NCI-H748 (cell line): ENCODE data around the gene SBNO2.
A peak's percentile ranks its signal among the peaks of the same experiment; 100 is the strongest.

Experiments
- DNase-seq: peaks from one replicate; lab custom pipeline; 2025; ENCODE audit not compliant: unreplicated experiment; lab: John Stamatoyannopoulos, UW

Gene SBNO2

DNA sequence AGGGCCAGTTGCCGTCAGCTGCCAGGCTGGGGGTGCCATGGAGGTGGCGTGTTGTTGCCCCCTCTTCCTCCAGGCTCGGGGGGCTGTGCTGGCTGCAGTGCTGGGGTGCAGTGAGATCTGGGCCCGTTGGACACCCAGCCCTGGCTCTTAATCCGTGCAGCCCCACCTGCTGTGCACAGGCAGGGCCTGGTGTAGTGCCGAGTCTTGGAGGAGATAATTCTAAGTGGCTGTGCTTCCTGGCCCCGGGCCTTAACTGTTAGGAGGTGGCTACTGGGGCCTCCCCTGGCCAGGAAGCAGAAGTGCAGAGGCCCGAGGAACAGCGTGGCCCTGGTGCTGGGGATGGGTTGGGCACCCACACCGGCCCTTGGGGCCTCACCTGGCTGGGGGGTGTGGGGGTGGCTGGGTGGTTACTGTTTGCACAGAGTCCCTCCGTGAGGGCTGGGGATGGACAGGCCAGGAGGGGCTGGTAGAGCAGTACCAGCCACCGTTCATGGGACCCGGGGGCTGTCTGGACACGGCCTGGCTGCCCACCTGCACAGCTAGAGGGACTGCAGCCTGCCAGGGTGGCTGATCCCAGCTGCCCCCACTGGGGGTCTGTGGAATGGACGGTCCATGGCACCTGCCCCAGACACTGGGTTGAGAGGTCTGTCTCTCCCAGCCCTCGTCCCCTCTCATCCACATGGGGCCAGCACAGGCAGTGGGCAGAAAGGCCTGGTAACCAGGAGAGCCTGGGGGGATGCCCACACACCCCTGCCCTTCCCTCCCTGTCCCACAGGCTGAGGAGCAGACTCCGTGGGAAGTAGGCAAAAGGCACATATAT lies 67.0 kb downstream of the SBNO2 start:
- DNase-seq: no peak

DNA sequence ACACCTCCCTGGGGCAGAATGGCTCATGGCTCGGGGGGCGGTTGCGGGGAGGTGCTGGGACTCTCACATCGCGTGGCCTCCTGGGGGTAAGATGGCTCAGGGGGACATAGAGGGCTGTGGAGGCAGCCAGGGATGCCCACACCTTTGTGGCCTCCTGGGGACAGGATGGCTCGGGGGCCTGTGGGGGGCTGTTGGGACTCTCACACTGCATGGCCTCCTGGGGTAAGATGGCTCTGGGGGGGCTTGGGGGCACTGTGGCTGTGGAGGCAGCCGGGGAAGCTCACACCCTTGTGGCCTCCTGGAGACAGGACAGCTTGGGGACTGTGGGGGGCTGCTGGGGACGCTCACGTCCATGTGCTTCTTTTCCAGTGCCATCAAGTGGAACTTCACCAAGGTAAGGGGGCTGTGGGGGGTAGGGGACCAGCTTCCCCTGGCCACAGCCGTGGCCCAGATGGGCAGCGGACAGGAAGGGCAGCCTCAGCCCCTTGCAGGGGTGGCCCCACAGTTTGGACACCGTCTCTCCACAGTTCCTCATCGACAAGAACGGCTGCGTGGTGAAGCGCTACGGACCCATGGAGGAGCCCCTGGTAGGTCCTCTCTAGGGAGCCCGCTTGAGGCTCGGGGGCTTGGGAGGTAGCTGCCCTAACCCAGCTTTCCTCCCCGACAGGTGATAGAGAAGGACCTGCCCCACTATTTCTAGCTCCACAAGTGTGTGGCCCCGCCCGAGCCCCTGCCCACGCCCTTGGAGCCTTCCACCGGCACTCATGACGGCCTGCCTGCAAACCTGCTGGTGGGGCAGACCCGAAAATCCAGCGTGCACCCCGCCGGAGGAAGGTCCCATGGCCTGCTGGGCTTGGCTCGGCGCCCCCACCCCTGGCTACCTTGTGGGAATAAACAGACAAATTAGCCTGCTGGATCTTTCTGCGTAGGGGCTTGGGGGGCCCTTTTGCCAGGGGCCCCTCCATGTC lies 67.9 kb downstream of the SBNO2 start:
- DNase-seq: no peak

DNA sequence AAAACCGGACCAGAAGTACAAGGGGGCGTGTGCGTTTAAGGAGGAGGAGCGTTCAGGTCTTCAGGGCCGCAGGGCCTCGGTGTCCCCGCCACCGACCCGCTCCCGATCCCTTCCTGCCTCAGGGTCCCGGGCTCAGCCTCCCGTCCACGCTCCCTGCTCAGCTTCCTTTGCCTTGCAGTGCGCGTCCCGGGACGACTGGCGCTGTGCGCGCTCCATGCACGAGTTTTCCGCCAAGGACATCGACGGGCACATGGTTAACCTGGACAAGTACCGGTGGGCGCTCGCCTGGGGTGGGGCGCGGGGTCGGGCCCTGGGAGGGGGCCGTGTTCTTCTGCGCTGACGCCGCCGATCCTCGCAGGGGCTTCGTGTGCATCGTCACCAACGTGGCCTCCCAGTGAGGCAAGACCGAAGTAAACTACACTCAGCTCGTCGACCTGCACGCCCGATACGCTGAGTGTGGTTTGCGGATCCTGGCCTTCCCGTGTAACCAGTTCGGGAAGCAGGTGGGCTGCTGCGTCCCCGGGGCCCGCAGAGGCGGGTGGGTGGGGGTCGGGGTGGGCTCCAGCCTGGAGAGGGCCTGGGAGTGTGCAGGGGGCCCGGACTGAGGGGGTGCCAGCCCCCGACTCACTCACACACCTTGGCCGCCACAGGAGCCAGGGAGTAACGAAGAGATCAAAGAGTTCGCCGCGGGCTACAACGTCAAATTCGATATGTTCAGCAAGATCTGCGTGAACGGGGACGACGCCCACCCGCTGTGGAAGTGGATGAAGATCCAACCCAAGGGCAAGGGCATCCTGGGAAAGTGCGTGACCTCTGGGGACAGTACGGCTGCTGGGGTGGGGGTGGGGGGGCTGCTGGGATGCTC lies 68.8 kb downstream of the SBNO2 start:
- peak; percentile 37 for DNase-seq

GRCh38 chr19:1104311-1105007 lies 69.6 kb downstream of the SBNO2 start:
- DNase-seq: peak; percentile 71

- DNase-seq: peak; percentile 97
Observed at GRCh38 chr19:1103708-1104310, 70.3 kb downstream of the SBNO2 start, which contains the start of gene GPX4. Gene GPX4, plus strand, starts transcription at chr19:1103994. Its CDS starts 50 bp downstream, at chr19:1104044.

DNA sequence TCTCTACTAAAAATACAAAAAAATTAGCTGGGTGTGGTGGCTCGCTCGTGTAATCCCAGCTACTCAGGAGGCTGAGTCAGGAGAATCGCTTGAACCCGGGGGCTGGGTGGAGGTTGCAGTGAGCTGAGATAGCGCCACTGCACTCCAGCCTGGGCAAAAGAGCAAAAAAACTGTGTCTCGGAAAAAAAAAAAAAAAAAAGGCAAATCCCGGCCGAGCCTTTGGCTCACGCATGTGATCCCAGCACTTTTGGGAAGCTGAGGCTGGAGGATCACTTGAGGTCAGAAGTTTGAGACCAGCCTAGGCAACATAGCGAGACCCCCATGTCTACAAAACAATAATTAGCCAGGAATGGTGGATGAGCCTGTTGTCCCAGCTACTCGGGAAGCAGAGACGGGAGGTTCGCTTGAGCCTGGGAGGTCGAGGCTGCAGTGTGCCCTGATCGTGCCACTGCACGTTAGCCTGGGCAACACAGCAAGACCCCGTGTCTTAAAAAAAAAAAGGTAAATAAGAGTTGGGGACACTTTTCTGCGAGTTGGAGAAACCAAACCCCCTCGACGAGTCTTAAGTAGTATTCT lies 70.8 kb downstream of the SBNO2 start:
- DNase-seq: no peak

DNA sequence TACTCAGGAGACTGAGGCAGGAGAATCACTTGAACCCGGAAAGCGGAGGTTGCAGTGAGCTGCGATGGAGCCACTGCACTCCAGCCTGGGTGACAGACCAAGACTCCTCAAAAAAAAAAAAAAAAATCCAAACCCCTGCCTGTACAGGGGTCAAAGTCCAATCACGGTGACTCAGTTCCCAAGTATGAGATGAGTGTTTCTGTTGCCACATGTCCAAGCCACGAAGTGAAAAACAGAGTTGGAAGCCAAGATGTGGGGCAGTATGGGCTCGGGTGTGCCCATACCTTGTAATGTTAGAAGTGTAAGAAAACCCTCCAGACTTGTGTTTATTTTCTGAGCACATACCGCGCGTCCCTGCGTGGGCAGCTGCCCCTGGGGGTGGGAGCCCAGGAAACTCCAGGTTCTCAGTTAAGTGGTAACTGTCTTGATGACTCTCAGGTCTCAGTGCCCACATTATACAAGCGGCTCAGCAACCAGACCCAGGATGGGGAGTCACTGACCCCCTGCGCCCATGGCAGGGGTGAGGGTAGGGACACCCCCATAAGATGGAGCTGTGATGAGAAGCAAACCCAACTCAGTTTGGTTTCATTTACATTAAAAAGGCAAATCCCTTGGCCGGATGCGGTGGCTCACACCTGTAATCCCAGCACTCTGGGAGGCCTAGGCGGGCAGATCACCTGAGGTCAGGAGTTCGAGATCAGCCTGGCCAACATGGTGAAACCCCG lies 71.5 kb downstream of the SBNO2 start:
- DNase-seq: no peak

DNA sequence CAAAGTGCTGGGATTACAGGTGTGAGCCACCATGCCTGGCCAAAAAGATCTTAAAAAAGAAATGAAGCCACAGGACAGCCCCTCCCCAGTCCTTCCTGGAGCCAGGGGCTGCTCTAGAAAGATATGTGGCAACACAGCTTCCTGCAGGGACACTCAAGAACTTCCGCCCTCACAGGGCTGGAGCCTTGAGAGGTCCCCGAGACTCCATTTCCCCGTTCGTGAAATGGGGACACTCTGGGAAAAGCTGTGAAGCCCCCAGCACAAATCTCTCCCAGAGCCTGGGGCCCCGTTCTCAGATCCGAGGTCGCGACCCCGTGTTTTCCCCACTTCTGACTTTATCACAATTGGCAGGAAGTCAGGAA lies 72.8 kb downstream of the SBNO2 start:
- no peak for DNase-seq

- peak; percentile 43 for DNase-seq
Observed at GRCh38 chr19:1098177-1099051, 75.7 kb downstream of the SBNO2 start.

GRCh38 chr19:1097810-1098176 lies 76.3 kb downstream of the SBNO2 start:
- no peak for DNase-seq

- peak; percentile 96 for DNase-seq
Observed at GRCh38 chr19:1094978-1095701, 78.9 kb downstream of the SBNO2 start, which contains the start of gene POLR2E. Gene POLR2E, minus strand, starts transcription at chr19:1095375. Its CDS starts 60 bp downstream, at chr19:1095315.

DNA sequence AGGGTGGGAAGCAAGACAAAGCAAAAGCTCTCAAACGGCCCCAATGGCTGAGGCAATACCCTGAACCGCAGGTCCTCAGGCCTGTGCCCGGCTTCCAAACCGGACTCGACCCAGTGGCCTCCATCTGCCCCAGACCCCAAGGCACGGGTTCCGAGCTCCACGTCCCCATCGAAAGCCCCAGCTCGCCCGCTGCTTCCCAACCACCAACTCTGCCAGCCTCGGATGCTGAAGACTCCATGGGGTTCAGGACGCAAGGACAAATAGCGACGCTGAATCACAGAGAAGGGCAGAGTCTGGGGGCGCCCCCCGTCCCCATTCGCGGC lies 79.5 kb downstream of the SBNO2 start:
- no peak for DNase-seq

- DNase-seq: no peak
Observed at GRCh38 chr19:1093811-1094553, 80.1 kb downstream of the SBNO2 start.

GRCh38 chr19:1093330-1093729 lies 80.7 kb downstream of the SBNO2 start:
- no peak for DNase-seq

DNA sequence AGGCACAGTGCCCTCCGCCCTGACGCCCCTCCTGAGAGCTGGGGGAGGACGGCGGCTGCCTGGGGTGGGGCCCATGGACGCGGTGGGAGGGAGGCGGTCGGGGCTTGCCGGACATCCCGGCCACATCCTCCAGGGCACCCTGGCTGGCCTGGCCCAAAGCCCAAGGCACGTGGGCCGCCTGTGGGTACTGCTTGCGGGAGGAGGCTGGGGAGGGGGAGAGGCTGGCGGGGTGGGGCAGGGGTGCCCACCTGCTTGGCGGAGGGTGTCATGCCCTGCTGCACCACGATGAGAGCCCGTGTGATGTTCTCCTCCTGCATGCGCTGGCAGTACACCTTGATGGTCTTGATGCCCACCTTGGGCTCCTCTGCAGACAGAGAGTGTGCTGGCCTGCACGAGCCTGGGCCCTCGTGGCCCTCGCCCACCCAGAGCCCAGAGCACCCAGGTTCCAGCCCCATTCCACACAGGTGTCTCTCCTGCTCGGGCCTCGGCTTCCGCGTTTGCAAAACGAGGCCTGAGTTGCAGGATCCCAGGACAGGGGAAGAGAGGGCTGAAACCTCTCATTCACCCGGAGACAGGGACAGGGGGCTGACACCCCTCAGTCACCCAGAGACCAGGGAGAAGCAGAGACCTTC lies 82.4 kb downstream of the SBNO2 start:
- no peak for DNase-seq
